ENCODE measurements around the gene CRYBB3. TPM values are rescaled to one million over a fixed set of nuclear protein-coding genes. Genes with fewer than 3 reads are reported as not detected.

The CRYBB3 gene
- total and polyA plus RNA-seq, 2 donors (not counting 1 experiment from before 2014, with no cell fraction given), result not detected

- no peaks in the 10 kb centered on the region for H3K4me1 ChIP-seq (ENCODE audit: control insufficient read depth, extremely low read depth, insufficient read depth, low read length)
- no peak for TF ChIP-seq EZH2 (IDR thresholded peaks at IDR 0.05; ENCODE audit: low read length, missing control alignments)
- H3K9me3 ChIP-seq (ENCODE audit: control insufficient read depth, insufficient read depth, low read depth, low read length), result no peaks in the 10 kb centered on the region
- no peaks in the 10 kb centered on the region for H3K79me2 ChIP-seq (ENCODE audit: control insufficient read depth, insufficient read depth, low read length)
- H3K4me2 ChIP-seq (ENCODE audit: extremely low read depth, insufficient read depth, low read length), result no peak overlapping the region
- H3K9ac ChIP-seq (ENCODE audit: insufficient read depth, low read length), result no peak overlapping the region
- no peak overlapping the region for H3K4me3 ChIP-seq (replicated peaks in 1 of 4; ENCODE audit: control extremely low read depth in 1 of 4, insufficient read depth in 1 of 4, low read depth in 3 of 4, low read length in 4 of 4)
- no peak overlapping the region for H2AFZ ChIP-seq (ENCODE audit: low read length)
- no peak overlapping the region for H3K27ac ChIP-seq (ENCODE audit: insufficient read depth, low read length)
- no peaks in the 10 kb centered on the region for H3K27me3 ChIP-seq (ENCODE audit: control insufficient read depth, insufficient read depth, low read length)
- H4K20me1 ChIP-seq (ENCODE audit: control insufficient read depth, extremely low read depth, insufficient read depth, low read length), result no peaks in the 10 kb centered on the region
- no peak for DNase-seq (ENCODE audit: low read depth in 2 of 2)
- no peaks in the 10 kb centered on the region for H3K36me3 ChIP-seq (ENCODE audit: control insufficient read depth, insufficient read depth, low read length)
These were observed 42.9 kb upstream of the CRYBB3 start for GRCh38 chr22:25156736-25157135.

DNA sequence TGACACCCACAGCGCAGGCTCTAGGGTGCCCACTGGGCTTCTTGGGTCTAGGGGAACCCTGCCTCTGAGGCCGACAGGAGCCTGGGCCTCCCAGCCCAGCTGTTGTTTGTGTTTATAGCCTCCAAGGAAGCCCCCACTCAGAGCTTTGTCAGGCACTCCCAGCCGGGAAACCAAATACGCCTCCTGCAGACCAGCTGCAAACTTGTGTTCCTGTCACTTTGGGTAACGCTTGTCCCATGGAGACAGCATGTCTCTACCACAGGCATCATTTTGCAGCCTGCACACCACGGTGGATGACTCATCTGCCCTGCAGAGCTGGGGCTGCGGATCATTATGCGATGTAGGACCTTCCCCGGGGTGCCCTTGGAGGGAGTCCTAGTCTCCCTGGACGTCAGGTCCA is 40.6 kb upstream of the CRYBB3 start:
- no peak overlapping the region for H3K27ac ChIP-seq (ENCODE audit: insufficient read depth, low read length)
- TF ChIP-seq CTCF (conservative IDR thresholded peaks at IDR 0.05 in 1 of 2, IDR thresholded peaks at IDR 0.05 in 1 of 2; ENCODE audit: low read depth in 1 of 2, low read length in 2 of 2) (no peak), EZH2 (IDR thresholded peaks at IDR 0.05; ENCODE audit: low read length, missing control alignments) (no peak)
- no peak overlapping the region for H3K4me2 ChIP-seq (ENCODE audit: extremely low read depth, insufficient read depth, low read length)
- H2AFZ ChIP-seq (ENCODE audit: low read length), result no peak overlapping the region
- DNase-seq (ENCODE audit: low read depth in 2 of 2), result peak in 1 of 2 donors; percentile 18
- no peaks in the 10 kb centered on the region for H3K36me3 ChIP-seq (ENCODE audit: control insufficient read depth, insufficient read depth, low read length)
- no peak overlapping the region for H3K4me3 ChIP-seq (replicated peaks in 1 of 4; ENCODE audit: control extremely low read depth in 1 of 4, insufficient read depth in 1 of 4, low read depth in 3 of 4, low read length in 4 of 4)
- H3K27me3 ChIP-seq (ENCODE audit: control insufficient read depth, insufficient read depth, low read length), result no peaks in the 10 kb centered on the region
- no peaks in the 10 kb centered on the region for H3K79me2 ChIP-seq (ENCODE audit: control insufficient read depth, insufficient read depth, low read length)
- H3K4me1 ChIP-seq (ENCODE audit: control insufficient read depth, extremely low read depth, insufficient read depth, low read length), result no peaks in the 10 kb centered on the region
- H3K9ac ChIP-seq (ENCODE audit: insufficient read depth, low read length), result no peak overlapping the region
- H4K20me1 ChIP-seq (ENCODE audit: control insufficient read depth, extremely low read depth, insufficient read depth, low read length), result no peaks in the 10 kb centered on the region
- H3K9me3 ChIP-seq (ENCODE audit: control insufficient read depth, insufficient read depth, low read depth, low read length), result no peaks in the 10 kb centered on the region

- no peak for DNase-seq (ENCODE audit: low read depth in 2 of 2)
- H3K9ac ChIP-seq (ENCODE audit: insufficient read depth, low read length), result no peak overlapping the region
- TF ChIP-seq CTCF (conservative IDR thresholded peaks at IDR 0.05 in 1 of 2, IDR thresholded peaks at IDR 0.05 in 1 of 2; ENCODE audit: low read depth in 1 of 2, low read length in 2 of 2) (no peak), EZH2 (IDR thresholded peaks at IDR 0.05; ENCODE audit: low read length, missing control alignments) (no peak)
- no peaks in the 10 kb centered on the region for H4K20me1 ChIP-seq (ENCODE audit: control insufficient read depth, extremely low read depth, insufficient read depth, low read length)
- H3K9me3 ChIP-seq (ENCODE audit: control insufficient read depth, insufficient read depth, low read depth, low read length), result no peaks in the 10 kb centered on the region
- H3K79me2 ChIP-seq (ENCODE audit: control insufficient read depth, insufficient read depth, low read length), result no peaks in the 10 kb centered on the region
- no peak overlapping the region for H2AFZ ChIP-seq (ENCODE audit: low read length)
- no peaks in the 10 kb centered on the region for H3K27me3 ChIP-seq (ENCODE audit: control insufficient read depth, insufficient read depth, low read length)
- no peak overlapping the region for H3K27ac ChIP-seq (ENCODE audit: insufficient read depth, low read length)
- H3K4me3 ChIP-seq (replicated peaks in 1 of 4; ENCODE audit: control extremely low read depth in 1 of 4, insufficient read depth in 1 of 4, low read depth in 3 of 4, low read length in 4 of 4), result no peak overlapping the region
- H3K36me3 ChIP-seq (ENCODE audit: control insufficient read depth, insufficient read depth, low read length), result no peaks in the 10 kb centered on the region
- no peak overlapping the region for H3K4me2 ChIP-seq (ENCODE audit: extremely low read depth, insufficient read depth, low read length)
- no peaks in the 10 kb centered on the region for H3K4me1 ChIP-seq (ENCODE audit: control insufficient read depth, extremely low read depth, insufficient read depth, low read length)
These were observed 39.3 kb upstream of the CRYBB3 start for GRCh38 chr22:25160120-25160996.
